Mucosa of descending colon (tissue), 3 donors: ENCODE results near the gene FBXW11. TPM values are rescaled to one million over a fixed set of nuclear protein-coding genes. Genes with fewer than 3 reads are reported as not detected.
"Not testable (repeated sequence)": the region's sequence is repeated elsewhere in the genome, so short reads cannot be mapped to it uniquely, and the experiment has no call there.

Experiments used
- ATAC-seq: fragments of 200-7000 bp; cut with Tn5 transposase; one replicate; pipeline ENCODE4 v1.9.1; 2020; ENCODE audit warnings: mild to moderate bottlenecking, moderate library complexity
- DNase-seq, 3 donors: peaks; one replicate each; pipeline ENCODE4 v3.0.0-alpha.2; 2020
- H3K36me3 ChIP-seq: fragments of 200-600 bp; one replicate; pipeline ENCODE4 v1.8.0; 2021; ENCODE audit warnings: low read depth, mild to moderate bottlenecking
- H3K4me1 ChIP-seq: fragments of 200-600 bp; one replicate; pipeline ENCODE4 v1.8.0; 2021; ENCODE audit warnings: low read depth, mild to moderate bottlenecking
- H3K4me3 ChIP-seq: fragments of 200-600 bp; one replicate; pipeline ENCODE4 v1.8.0; 2021; ENCODE audit warnings: mild to moderate bottlenecking
- H3K9me3 ChIP-seq: fragments of 200-600 bp; one replicate; pipeline ENCODE4 v1.8.0; 2021; ENCODE audit warnings: mild to moderate bottlenecking
- CTCF ChIP-seq: fragments of 200-600 bp; IDR thresholded peaks from one replicate; pipeline ENCODE4 v1.8.0; 2022; ENCODE audit warnings: antibody characterized with exemption, mild to moderate bottlenecking
- intact Hi-C, 2 donors: fragments of 100-400 bp; cut with DNase I in 1 of 2; cut with micrococcal nuclease in 1 of 2; formaldehyde crosslinking; loops; one replicate each; pipeline versions ENCODE4 v1.11.0 to v1.11.1; 2022; cut with DNase I, micrococcal nuclease
- total RNA-seq, 3 donors: library from RNA; stranded (reverse); fragmentation: NEBNext Ultra II Directional in 2 of 3; extraction: Animal tissue kit (Norgen Biotek cat#: 25700) in 2 of 3; gene quantifications; one replicate each; pipeline versions ENCODE4 v1.2.1 to v1.2.4, GENCODE V29; 2021 to 2023
- donor health status: DM: no; HTN: no; CAD: no; lungs with moderate emphysema.
- donor health status: DM: no; HTN: no; CAD: no.
- donor health status: DM: no; HTN: yes; CAD: no.

Gene FBXW11
- total RNA-seq, 3 donors from 2014 or later, result 37.2 to 50.2 (median 39.5) TPM

GRCh38 chr5:171920765-171921391 lies 85.6 kb downstream of the FBXW11 start:
- TF ChIP-seq CTCF, result no peak
- intact Hi-C loops, result no loop called here
- H3K4me1 ChIP-seq, result no peaks in the 10 kb centered on the region
- no peak overlapping the region for H3K4me3 ChIP-seq
- no peak for ATAC-seq
- DNase-seq, result no peak
- no peaks in the 10 kb centered on the region for H3K36me3 ChIP-seq
- no peaks in the 10 kb centered on the region for H3K9me3 ChIP-seq

DNA sequence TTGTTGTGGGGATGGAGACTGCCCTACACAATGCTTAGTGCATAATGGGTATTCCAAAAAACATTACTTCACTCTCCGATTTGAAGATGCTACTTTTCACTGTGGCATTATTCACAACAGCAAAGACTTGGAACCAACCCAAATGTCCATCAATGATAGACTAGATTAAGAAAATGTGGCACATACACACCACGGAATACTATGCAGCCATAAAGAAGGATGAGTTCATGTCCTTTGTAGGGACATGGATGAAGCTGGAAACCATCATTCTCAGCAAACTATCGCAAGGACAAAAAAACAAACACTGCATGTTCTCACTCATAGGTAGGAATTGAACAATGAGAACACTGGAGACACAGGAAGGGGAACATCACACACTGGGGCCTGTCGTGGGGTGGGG lies 90.7 kb downstream of the FBXW11 start:
- H3K9me3 ChIP-seq, H3K36me3 ChIP-seq, intact Hi-C loops, H3K4me3 ChIP-seq, ATAC-seq, DNase-seq, H3K4me1 ChIP-seq: not testable (repeated sequence)

- Histone ChIP-seq H3K36me3 (no peaks in the 10 kb centered on the region), H3K4me1 (peaks cover 5% of the 10 kb centered on the region), H3K4me3 (no peak overlapping the region), H3K9me3 (no peaks in the 10 kb centered on the region)
- DNase-seq, result no peak
- no peak for ATAC-seq
- no peak for TF ChIP-seq CTCF
- intact Hi-C loops, result loop anchor here in 1 of 2 donors (5.0 kb wide), 1 partner anchor 127 kb away; no protein-coding TSS in a partner anchor
These were observed 91.6 kb downstream of the FBXW11 start for GRCh38 chr5:171914726-171915338.

DNA sequence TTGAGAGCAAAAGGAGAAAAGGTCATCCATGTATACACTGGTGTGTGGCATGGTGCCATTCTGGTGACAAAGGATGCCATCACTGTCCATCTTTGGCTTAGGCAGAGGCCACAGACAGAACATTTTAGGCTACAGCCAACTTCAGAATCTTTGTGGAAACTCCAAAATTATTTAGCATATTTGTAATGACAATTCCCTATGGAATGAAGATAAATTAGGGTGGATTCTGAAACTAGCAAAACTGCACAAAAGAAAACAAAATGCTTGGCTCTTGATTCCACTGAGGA lies 92.5 kb downstream of the FBXW11 start:
- DNase-seq (no peak), ATAC-seq (no peak)
- intact Hi-C loops, result loop anchor here (2.0 to 5.0 kb wide), 2 partner anchors 127 to 128 kb away; no protein-coding TSS in a partner anchor

DNA sequence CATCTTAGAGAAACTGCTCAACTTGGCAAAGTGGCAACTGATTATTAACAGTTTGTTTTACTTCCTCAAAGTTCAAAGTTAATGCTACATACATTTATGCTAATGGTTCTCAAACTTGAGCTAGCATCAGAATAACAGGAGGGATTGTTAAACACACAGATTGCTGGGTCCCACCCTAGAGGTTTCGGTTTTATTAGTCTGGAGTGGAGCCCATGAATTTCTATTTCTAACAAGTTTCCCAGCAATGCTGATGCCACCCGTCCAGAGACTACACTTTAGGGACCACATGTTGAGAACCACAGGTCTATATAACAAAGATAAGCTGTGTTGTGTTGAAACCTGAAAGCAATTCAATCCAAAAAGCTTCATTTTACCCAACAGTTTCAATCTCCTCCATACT lies 95.3 kb downstream of the FBXW11 start:
- ATAC-seq (no peak), DNase-seq (no peak)
- Histone ChIP-seq H3K4me1 (peaks cover 5% of the 10 kb centered on the region), H3K9me3 (no peaks in the 10 kb centered on the region), H3K36me3 (no peaks in the 10 kb centered on the region), H3K4me3 (no peak overlapping the region)
- intact Hi-C loops, result loop anchor here in 1 of 2 donors (5.0 kb wide), 1 partner anchor 131 kb away; no protein-coding TSS in a partner anchor
- no peak for TF ChIP-seq CTCF

More for the DNA sequence above, 92.5 kb downstream of the FBXW11 start:
- Histone ChIP-seq H3K9me3 (no peaks in the 10 kb centered on the region), H3K4me3 (no peak overlapping the region), H3K36me3 (no peaks in the 10 kb centered on the region), H3K4me1 (peaks cover 5% of the 10 kb centered on the region)
- no peak for TF ChIP-seq CTCF

DNA sequence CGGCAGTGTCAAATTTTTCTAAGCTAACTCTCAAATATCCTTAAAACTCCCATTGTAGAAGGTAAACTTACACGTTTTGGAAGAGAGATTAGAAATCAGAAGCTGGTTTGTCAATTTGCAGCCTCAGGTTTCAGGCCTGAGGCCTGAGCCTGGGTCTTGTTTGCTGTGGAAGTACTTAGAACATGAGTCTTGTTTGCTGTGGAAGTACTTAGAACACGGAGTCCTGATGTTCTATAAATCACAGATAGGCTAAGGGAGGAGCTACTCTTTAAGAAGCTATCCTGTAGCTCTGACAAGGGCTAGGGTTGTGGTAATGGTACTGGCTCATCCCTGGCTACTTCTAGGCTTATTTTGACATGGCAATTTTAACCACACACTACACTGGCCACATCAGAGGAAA lies 97.8 kb downstream of the FBXW11 start:
- no peaks in the 10 kb centered on the region for H3K36me3 ChIP-seq
- no peak for ATAC-seq
- H3K4me1 ChIP-seq, result peaks cover 5% of the 10 kb centered on the region
- intact Hi-C loops, result loop anchor here in 1 of 2 donors (5.0 kb wide), 1 partner anchor 491 kb away; the partner anchor contains the start of gene FGF18
- no peak overlapping the region for H3K4me3 ChIP-seq
- no peak for DNase-seq
- TF ChIP-seq CTCF, result no peak
- no peaks in the 10 kb centered on the region for H3K9me3 ChIP-seq
